HUES6 (cell line): ENCODE results near the gene STOML1.

Experiments
- H3K27ac ChIP-seq: 2 replicates; pipeline ENCODE4 v1.7.0; 2013; ENCODE audit warnings: low read depth, mild to moderate bottlenecking, low read length, inconsistent platforms
- H3K27me3 ChIP-seq: 2 replicates; pipeline ENCODE4 v1.6.1; 2013; ENCODE audit warnings: low read length; ENCODE audit not compliant: control insufficient read depth, insufficient read depth
- H3K36me3 ChIP-seq: 2 replicates; pipeline ENCODE4 v1.6.1; 2013; ENCODE audit warnings: low read length; ENCODE audit not compliant: control insufficient read depth, insufficient read depth
- H3K4me1 ChIP-seq: 2 replicates; pipeline ENCODE4 v1.6.1; 2013; ENCODE audit warnings: low read length; ENCODE audit not compliant: control insufficient read depth, insufficient read depth
- H3K4me3 ChIP-seq: 2 replicates; pipeline ENCODE4 v1.5.1; 2013; ENCODE audit warnings: low read depth, low read length
- H3K9ac ChIP-seq: one replicate; pipeline ENCODE4 v1.6.1; 2013; ENCODE audit warnings: mild to moderate bottlenecking, low read length
- H3K9me3 ChIP-seq: 2 replicates; pipeline ENCODE4 v1.6.1; 2013; ENCODE audit warnings: low read depth, low read length; ENCODE audit not compliant: control insufficient read depth, insufficient read depth

The STOML1 gene

GRCh38 chr15:73950831-73951561, 41.1 kb downstream of the STOML1 start:
- Histone ChIP-seq H3K9me3 (no peaks in the 10 kb centered on the region), H3K27ac (no peak overlapping the region; the same call in 1 of the 2 replicates), H3K4me3 (no peak overlapping the region), H3K9ac (peak overlapping the region; percentile 4), H3K36me3 (peaks cover 8% of the 10 kb centered on the region), H3K27me3 (no peaks in the 10 kb centered on the region), H3K4me1 (peaks cover 18% of the 10 kb centered on the region)

GRCh38 chr15:73950479-73950830, 41.6 kb downstream of the STOML1 start:
- Histone ChIP-seq H3K36me3 (peaks cover 8% of the 10 kb centered on the region), H3K27me3 (no peaks in the 10 kb centered on the region), H3K4me1 (peaks cover 18% of the 10 kb centered on the region), H3K4me3 (no peak overlapping the region), H3K9ac (peak overlapping the region; percentile 7), H3K9me3 (no peaks in the 10 kb centered on the region), H3K27ac (no peak overlapping the region)

- Histone ChIP-seq H3K4me3 (no peak overlapping the region), H3K4me1 (peaks cover 20% of the 10 kb centered on the region), H3K9ac (no peak overlapping the region)
Measured at GRCh38 chr15:73949496-73949895, 42.6 kb downstream of the STOML1 start.

GRCh38 chr15:73948982-73949381, 43.1 kb downstream of the STOML1 start:
- H3K27ac ChIP-seq, result no peak overlapping the region
- no peaks in the 10 kb centered on the region for H3K9me3 ChIP-seq
- H3K27me3 ChIP-seq, result no peaks in the 10 kb centered on the region
- H3K4me3 ChIP-seq, result no peak overlapping the region
- peaks cover 8% of the 10 kb centered on the region for H3K36me3 ChIP-seq
- peaks cover 24% of the 10 kb centered on the region for H3K4me1 ChIP-seq
- no peak overlapping the region for H3K9ac ChIP-seq

More at GRCh38 chr15:73949496-73949895, 42.6 kb downstream of the STOML1 start:
- Histone ChIP-seq H3K27me3 (no peaks in the 10 kb centered on the region), H3K27ac (no peak overlapping the region), H3K36me3 (peaks cover 8% of the 10 kb centered on the region), H3K9me3 (no peaks in the 10 kb centered on the region)

GRCh38 chr15:73948396-73948795, 43.7 kb downstream of the STOML1 start:
- Histone ChIP-seq H3K27ac (no peak overlapping the region), H3K9me3 (no peaks in the 10 kb centered on the region), H3K36me3 (peaks cover 8% of the 10 kb centered on the region), H3K9ac (no peak overlapping the region), H3K4me1 (peaks cover 26% of the 10 kb centered on the region), H3K4me3 (no peak overlapping the region), H3K27me3 (no peaks in the 10 kb centered on the region)

- Histone ChIP-seq H3K27me3 (no peaks in the 10 kb centered on the region), H3K4me3 (no peak overlapping the region), H3K27ac (no peak overlapping the region), H3K9ac (no peak overlapping the region), H3K36me3 (peaks cover 8% of the 10 kb centered on the region), H3K4me1 (peaks cover 26% of the 10 kb centered on the region), H3K9me3 (no peaks in the 10 kb centered on the region)
Measured at GRCh38 chr15:73947651-73948050, 44.4 kb downstream of the STOML1 start.

- Histone ChIP-seq H3K4me1 (peaks cover 25% of the 10 kb centered on the region), H3K36me3 (peaks cover 8% of the 10 kb centered on the region), H3K9me3 (no peaks in the 10 kb centered on the region), H3K27ac (no peak overlapping the region), H3K4me3 (no peak overlapping the region), H3K9ac (no peak overlapping the region), H3K27me3 (no peaks in the 10 kb centered on the region)
Measured at GRCh38 chr15:73946795-73947370, 45.2 kb downstream of the STOML1 start.

- Histone ChIP-seq H3K27ac (no peak overlapping the region), H3K27me3 (no peaks in the 10 kb centered on the region), H3K9me3 (no peaks in the 10 kb centered on the region), H3K36me3 (peaks cover 8% of the 10 kb centered on the region), H3K9ac (no peak overlapping the region), H3K4me1 (peaks cover 24% of the 10 kb centered on the region), H3K4me3 (no peak overlapping the region)
Measured at GRCh38 chr15:73946046-73946721, 45.9 kb downstream of the STOML1 start.

GRCh38 chr15:73945130-73945508, 47.0 kb downstream of the STOML1 start:
- H3K9me3 ChIP-seq, result no peaks in the 10 kb centered on the region

GRCh38 chr15:73944161-73945129, 47.6 kb downstream of the STOML1 start:
- Histone ChIP-seq H3K9ac (peak overlapping the region; percentile 55), H3K27ac (no peak overlapping the region; the same call in 1 of the 2 replicates), H3K4me1 (peaks cover 27% of the 10 kb centered on the region; the same call in 1 of the 2 replicates), H3K27me3 (no peaks in the 10 kb centered on the region), H3K36me3 (peaks cover 4% of the 10 kb centered on the region; the same call in 1 of the 2 replicates), H3K9me3 (no peaks in the 10 kb centered on the region), H3K4me3 (no peak overlapping the region)

More at GRCh38 chr15:73945130-73945508, 47.0 kb downstream of the STOML1 start:
- peaks cover 27% of the 10 kb centered on the region; the same call in 1 of the 2 replicates for H3K4me1 ChIP-seq
- no peak overlapping the region for H3K27ac ChIP-seq
- no peak overlapping the region for H3K9ac ChIP-seq
- H3K4me3 ChIP-seq, result no peak overlapping the region
- H3K27me3 ChIP-seq, result no peaks in the 10 kb centered on the region
- peaks cover 8% of the 10 kb centered on the region for H3K36me3 ChIP-seq
